NCI-H1436 (cell line): ENCODE measurements around the gene RAD1.

ENCODE experiments used
- DNase-seq: peaks from one replicate; lab custom pipeline; 2025; lab: John Stamatoyannopoulos, UW

The RAD1 gene

DNA sequence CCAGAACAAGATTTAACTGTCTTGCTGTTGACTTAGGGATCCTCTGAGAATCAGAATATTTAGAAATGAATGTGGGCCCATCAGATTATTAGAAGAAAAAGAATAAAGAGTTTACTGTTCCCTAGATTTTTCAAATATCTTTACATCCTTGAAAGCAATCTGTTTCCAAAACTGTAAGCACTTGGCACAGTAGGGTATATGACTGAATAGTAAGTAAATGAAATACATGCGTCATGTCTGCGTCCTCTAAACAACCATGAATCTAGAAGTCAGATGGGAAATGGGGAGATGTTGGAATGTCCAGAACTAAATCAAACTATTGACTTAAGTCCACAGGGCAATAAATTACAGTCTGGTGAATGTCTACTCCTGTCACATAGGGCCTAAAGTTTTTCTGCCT, 50.2 kb downstream of the RAD1 start:
- no peak for DNase-seq

DNA sequence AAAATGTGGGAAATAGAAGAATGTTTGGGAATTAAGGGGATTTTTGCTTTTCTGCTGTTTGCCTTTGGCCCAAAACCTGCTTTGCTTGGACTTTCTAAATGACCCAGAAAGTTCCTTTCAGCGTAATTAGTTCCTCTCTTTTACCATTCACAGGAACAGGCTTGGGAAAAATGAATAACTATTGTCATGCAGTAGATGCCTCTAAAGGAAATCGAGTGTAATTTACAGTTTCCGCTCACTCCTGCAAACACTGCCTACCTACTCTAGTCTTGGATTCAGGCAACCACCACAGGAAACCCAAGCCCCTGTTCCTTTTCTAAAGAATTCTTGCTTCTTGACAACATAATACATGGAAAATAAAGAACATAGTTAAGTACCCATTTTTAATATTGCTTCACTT, 51.4 kb downstream of the RAD1 start:
- no peak for DNase-seq

DNA sequence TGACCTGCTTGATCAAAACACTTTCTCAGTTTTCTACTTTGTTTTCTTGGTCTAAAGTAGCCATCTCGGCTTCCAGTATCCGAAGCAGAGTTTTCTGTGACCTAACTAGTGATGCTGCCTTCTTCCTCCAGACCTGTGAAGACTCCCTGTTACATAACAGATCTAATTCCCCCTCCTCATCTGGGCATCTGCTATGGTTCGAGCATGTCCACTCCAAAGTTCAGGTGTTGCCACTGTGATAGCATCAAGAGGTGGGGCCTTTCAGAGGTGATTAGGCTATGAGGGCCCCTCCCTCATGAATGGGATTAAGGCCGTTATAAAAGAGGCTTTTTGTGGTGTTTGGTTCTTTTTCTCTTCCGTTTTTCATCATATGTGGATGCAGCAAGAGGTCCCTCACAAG, 56.1 kb downstream of the RAD1 start:
- no peak for DNase-seq

GRCh38 chr5:34858790-34859189, 56.5 kb downstream of the RAD1 start:
- no peak for DNase-seq

DNA sequence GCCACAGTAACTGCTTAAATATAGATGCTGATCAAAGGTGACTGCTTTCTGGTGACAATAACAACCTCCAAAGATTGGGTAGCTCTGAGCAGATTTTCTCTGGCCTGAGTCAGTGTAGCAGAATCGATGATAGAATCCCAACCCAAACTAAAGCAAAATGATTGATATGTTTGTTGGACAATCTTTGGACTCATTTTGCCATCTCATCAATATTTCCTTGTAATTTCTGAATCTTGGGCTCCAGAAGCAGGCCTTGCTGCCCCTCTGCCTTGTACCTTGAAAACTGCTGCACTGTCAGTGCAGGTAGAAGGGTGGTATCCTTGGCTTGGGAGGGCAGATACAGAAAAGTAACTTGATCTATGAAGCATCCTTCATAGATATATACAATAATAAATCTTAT, 57.4 kb downstream of the RAD1 start:
- no peak for DNase-seq

DNA sequence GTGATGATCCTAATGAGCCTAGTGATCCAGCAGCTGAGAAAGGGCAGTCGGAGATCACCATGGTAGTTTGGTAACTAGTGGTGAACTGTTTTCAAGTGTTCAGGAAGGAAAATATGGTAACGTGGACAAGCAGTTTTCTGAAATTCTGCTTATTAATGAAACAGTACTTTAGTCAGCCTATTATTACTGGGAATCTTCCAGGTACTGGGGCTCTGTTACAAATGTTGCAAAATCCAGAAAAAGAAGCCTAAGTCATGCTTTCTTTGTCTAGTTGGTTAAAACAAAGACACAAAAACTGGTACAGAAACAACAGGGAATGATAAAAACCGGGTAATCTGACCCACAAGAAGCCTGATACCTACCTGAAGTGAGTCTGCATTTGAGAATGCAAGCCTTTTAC, 58.1 kb downstream of the RAD1 start:
- no peak for DNase-seq
